ENCODE data around the gene UBE2E2. TPM values are rescaled to one million over a fixed set of nuclear protein-coding genes. Genes with fewer than 3 reads are reported as not detected.

UBE2E2 gene
- total RNA-seq, 2 experiments from 2014 or later = 41.1 to 48.8 TPM

- no peak overlapping the region for H3K4me2 ChIP-seq (ENCODE audit: low read length)
- no peak overlapping the region for H3K27ac ChIP-seq (ENCODE audit: low read depth, low read length, poor library complexity, severe bottlenecking)
- H3K36me3 ChIP-seq (ENCODE audit: insufficient read depth, low read length) = peaks cover 22% of the 10 kb centered on the region
- no peaks in the 10 kb centered on the region for H3K9me2 ChIP-seq (ENCODE audit: insufficient read depth, low read length)
- TF ChIP-seq EZH2phosphoT487 (IDR thresholded peaks at IDR 0.05; ENCODE audit: borderline replicate concordance, low read depth, low read length) = no peak
- no peak for TF ChIP-seq CTCF (conservative IDR thresholded peaks at IDR 0.05; ENCODE audit: low read length)
- H3K4me3 ChIP-seq (ENCODE audit: low read depth, low read length, poor library complexity, severe bottlenecking) = no peak overlapping the region
- H4K20me1 ChIP-seq (ENCODE audit: insufficient read depth, low read length) = no peaks in the 10 kb centered on the region
- peaks cover 15% of the 10 kb centered on the region; the same call in 1 of the 2 replicates for H3K9me3 ChIP-seq (ENCODE audit: low read length)
- ChIA-PET POLR2A (interaction anchor here (0.8 kb wide), 1 partner anchor 21 kb away, joined by 3 read pairs; no protein-coding TSS in a partner anchor), CTCF (ENCODE audit: unreplicated experiment) (no interaction called here)
- intact Hi-C loops (cut with micrococcal nuclease; ENCODE audit: unreplicated experiment) = no loop called here
- no peak for DNase-seq (ENCODE audit: low spot score)
- H2AFZ ChIP-seq (ENCODE audit: low read length) = no peak overlapping the region
- peaks cover 3% of the 10 kb centered on the region; the same call in 1 of the 2 replicates for H3K79me2 ChIP-seq (ENCODE audit: insufficient read depth, low read depth, low read length)
- no peaks in the 10 kb centered on the region for H3K4me1 ChIP-seq (ENCODE audit: insufficient read depth, low read length, poor library complexity, severe bottlenecking)
- no TSS peak for BruUV-seq (replicated peaks)
These were observed 69.7 kb downstream of the UBE2E2 start for GRCh38 chr3:23272820-23273219.

- Histone ChIP-seq H3K9me2 (ENCODE audit: insufficient read depth, low read length) (no peaks in the 10 kb centered on the region), H2AFZ (ENCODE audit: low read length) (no peak overlapping the region), H3K9me3 (ENCODE audit: low read length) (peaks cover 15% of the 10 kb centered on the region; the same call in 1 of the 2 replicates), H3K4me1 (ENCODE audit: insufficient read depth, low read length, poor library complexity, severe bottlenecking) (no peaks in the 10 kb centered on the region), H3K79me2 (ENCODE audit: insufficient read depth, low read depth, low read length) (peaks cover 3% of the 10 kb centered on the region; the same call in 1 of the 2 replicates), H3K4me2 (ENCODE audit: low read length) (no peak overlapping the region), H3K36me3 (ENCODE audit: insufficient read depth, low read length) (peaks cover 27% of the 10 kb centered on the region), H4K20me1 (ENCODE audit: insufficient read depth, low read length) (no peaks in the 10 kb centered on the region), H3K27ac (ENCODE audit: low read depth, low read length, poor library complexity, severe bottlenecking) (no peak overlapping the region), H3K4me3 (ENCODE audit: low read depth, low read length, poor library complexity, severe bottlenecking) (no peak overlapping the region)
- no TSS peak for BruUV-seq (replicated peaks)
- intact Hi-C loops (cut with micrococcal nuclease; ENCODE audit: unreplicated experiment) = no loop called here
- no peak for DNase-seq (ENCODE audit: low spot score)
- POLR2A ChIA-PET = interaction anchor here (0.5 to 2.2 kb wide), 3 partner anchors 11 to 16 kb away, joined by 3 to 6 read pairs (median 3); no protein-coding TSS in a partner anchor
- CTCF ChIA-PET (ENCODE audit: unreplicated experiment) = no interaction called here
- TF ChIP-seq CTCF (conservative IDR thresholded peaks at IDR 0.05; ENCODE audit: low read length) (no peak), EZH2phosphoT487 (IDR thresholded peaks at IDR 0.05; ENCODE audit: borderline replicate concordance, low read depth, low read length) (no peak)
These were observed 71.9 kb downstream of the UBE2E2 start for GRCh38 chr3:23275061-23275460.

- Histone ChIP-seq H2AFZ (ENCODE audit: low read length) (no peak overlapping the region), H3K36me3 (ENCODE audit: insufficient read depth, low read length) (peaks cover 26% of the 10 kb centered on the region), H3K4me2 (ENCODE audit: low read length) (no peak overlapping the region), H3K79me2 (ENCODE audit: insufficient read depth, low read depth, low read length) (peaks cover 3% of the 10 kb centered on the region; the same call in 1 of the 2 replicates), H4K20me1 (ENCODE audit: insufficient read depth, low read length) (no peaks in the 10 kb centered on the region), H3K9me3 (ENCODE audit: low read length) (peaks cover 15% of the 10 kb centered on the region; the same call in 1 of the 2 replicates), H3K4me1 (ENCODE audit: insufficient read depth, low read length, poor library complexity, severe bottlenecking) (no peaks in the 10 kb centered on the region), H3K9me2 (ENCODE audit: insufficient read depth, low read length) (no peaks in the 10 kb centered on the region), H3K27ac (ENCODE audit: low read depth, low read length, poor library complexity, severe bottlenecking) (no peak overlapping the region), H3K4me3 (ENCODE audit: low read depth, low read length, poor library complexity, severe bottlenecking) (no peak overlapping the region)
- intact Hi-C loops (cut with micrococcal nuclease; ENCODE audit: unreplicated experiment) = no loop called here
- TF ChIP-seq CTCF (conservative IDR thresholded peaks at IDR 0.05; ENCODE audit: low read length) (no peak), EZH2phosphoT487 (IDR thresholded peaks at IDR 0.05; ENCODE audit: borderline replicate concordance, low read depth, low read length) (no peak)
- DNase-seq (ENCODE audit: low spot score) = no peak
- BruUV-seq (replicated peaks) = no TSS peak
- CTCF ChIA-PET (ENCODE audit: unreplicated experiment) = no interaction called here
- POLR2A ChIA-PET = interaction anchor here (0.5 to 2.2 kb wide), 8 partner anchors 10 to 507 kb away, joined by 3 to 6 read pairs (median 3); no protein-coding TSS in a partner anchor
These were observed 72.7 kb downstream of the UBE2E2 start for GRCh38 chr3:23275814-23276213.

Measured in OCI-LY7 (cell line).